Aorta (tissue), 5 donors: Measurements from ENCODE around the gene CCDC70. TPM values are rescaled to one million over a fixed set of nuclear protein-coding genes. Genes with fewer than 3 reads are reported as not detected.

Experiments
- ATAC-seq: fragments of 200-7000 bp; cut with Tn5 transposase; one replicate; pipeline ENCODE4 v1.9.1; 2022; ENCODE audit warnings: moderate library complexity; ENCODE audit not compliant: low FRiP score
- DNase-seq, 2 donors: peaks; one replicate each; pipeline ENCODE4 v3.0.0-alpha.2; 2020
- H3K27ac ChIP-seq, 2 donors: one replicate each; pipeline ENCODE4 v1.5.1; 2013; ENCODE audit warnings: low read length in 2 of 2, mild to moderate bottlenecking in 2 of 2, moderate library complexity in 2 of 2, control low read depth in 1 of 2, inconsistent platforms in 1 of 2, low read depth in 1 of 2
- H3K27me3 ChIP-seq, 2 donors: one replicate each; pipeline ENCODE4 v1.6.1; 2013; ENCODE audit warnings: control low read depth in 1 of 2, low read length in 1 of 2, mild to moderate bottlenecking in 1 of 2, moderate library complexity in 1 of 2; ENCODE audit not compliant: insufficient read depth in 2 of 2, control insufficient read depth in 1 of 2
- H3K36me3 ChIP-seq, 2 donors: one replicate each; pipeline ENCODE4 v1.6.1; 2013; ENCODE audit warnings: control low read depth in 1 of 2, low read length in 1 of 2, mild to moderate bottlenecking in 1 of 2; ENCODE audit not compliant: insufficient read depth in 2 of 2, control insufficient read depth in 1 of 2
- H3K4me1 ChIP-seq, 2 donors: one replicate each; pipeline ENCODE4 v1.6.1; 2013; ENCODE audit warnings: low read length in 2 of 2, control low read depth in 1 of 2, mild to moderate bottlenecking in 1 of 2, moderate library complexity in 1 of 2; ENCODE audit not compliant: insufficient read depth in 2 of 2, control insufficient read depth in 1 of 2
- H3K4me3 ChIP-seq, 2 donors: one replicate each; pipeline ENCODE4 v1.5.1; 2013; ENCODE audit warnings: low read length in 2 of 2, control low read depth in 1 of 2, mild to moderate bottlenecking in 1 of 2
- H3K9me3 ChIP-seq: one replicate; pipeline ENCODE4 v1.6.1; 2013; ENCODE audit warnings: mild to moderate bottlenecking, low read length; ENCODE audit not compliant: control insufficient read depth
- WGBS, 2 donors: extraction: QIAGEN DNeasy Blood & Tissue Kit; methylation state at CpG; one replicate each; pipeline ENCODE4 v1.1.7; 2013; 5-methylcytosine and 5-hydroxymethylcytosine counted together
- intact Hi-C, 2 donors: fragments of 100-400 bp; cut with DNase I; formaldehyde crosslinking; loops; one replicate each; pipeline versions ENCODE4 v1.14.2 to v1.15.0; 2022
- polyA plus RNA-seq, 2 donors: library from polyadenylated mRNA; stranded (reverse); fragments of 200-250 nt; gene quantifications; one replicate each; pipeline ENCODE4 v1.2.3, GENCODE V29; 2013
- total RNA-seq, 2 donors: library from RNA; stranded (reverse); fragmentation: NEBNext Ultra II Directional; extraction: Animal tissue kit (Norgen Biotek cat#: 25700); gene quantifications; one replicate each; pipeline ENCODE4 v1.2.1, GENCODE V29; 2021
- donor health status: healthy with polysubstance abuse.
- donor health status: Bipolar disorder and iron deficiency.
- donor health status: DM: no; HTN: no; CAD: no.
- donor health status: DM: no; HTN: no; CAD: no.
- donor health status: DM: yes; HTN: yes; CAD: no.

Gene CCDC70
- total and polyA plus RNA-seq, 4 donors: not detected

DNA sequence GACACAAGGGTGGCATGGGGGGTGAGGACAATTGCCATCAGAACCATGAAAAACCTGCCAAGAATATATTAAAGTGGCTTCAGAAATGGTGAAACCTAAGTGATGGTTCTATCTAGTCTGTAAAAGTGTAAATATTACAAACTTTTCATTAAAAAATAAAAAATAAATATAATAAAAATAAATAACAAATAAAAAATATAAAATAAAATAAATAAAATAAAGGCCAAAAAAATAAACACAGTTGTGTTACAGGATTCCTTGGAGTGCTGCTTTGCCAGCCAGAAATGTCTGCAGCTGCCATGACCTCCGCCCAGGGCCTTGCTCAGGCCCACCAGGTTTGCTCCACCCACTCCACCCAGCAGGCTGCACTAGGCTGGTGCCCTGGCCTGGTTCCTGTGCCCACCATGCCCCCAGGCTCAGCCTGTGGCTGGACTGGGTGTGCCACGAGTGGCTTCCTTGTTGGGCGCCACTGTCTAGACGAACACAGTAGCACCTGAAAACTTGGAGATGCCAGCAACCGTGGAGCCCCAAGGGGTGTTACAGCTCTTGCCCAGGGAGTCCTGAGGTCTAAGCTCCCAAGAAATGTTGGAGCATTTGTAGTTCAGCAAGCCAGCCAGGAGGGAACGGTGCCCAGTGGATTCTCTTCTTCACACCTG lies 20.9 kb downstream of the CCDC70 start:
- intact Hi-C loops: no loop called here
- no peaks in the 10 kb centered on the region for H3K27me3 ChIP-seq
- H3K4me3 ChIP-seq: no peak overlapping the region
- no peaks in the 10 kb centered on the region for H3K36me3 ChIP-seq
- no peaks in the 10 kb centered on the region for H3K4me1 ChIP-seq
- no peak for DNase-seq
- H3K27ac ChIP-seq: no peak overlapping the region
- WGBS, 2 donors: 96 to 99% methylated on average over 6 of the region's 6 CpGs
- no peaks in the 10 kb centered on the region for H3K9me3 ChIP-seq
- ATAC-seq: no peak

- Histone ChIP-seq H3K9me3 (no peaks in the 10 kb centered on the region), H3K4me3 (no peak overlapping the region), H3K4me1 (no peaks in the 10 kb centered on the region), H3K27ac (no peak overlapping the region), H3K27me3 (no peaks in the 10 kb centered on the region), H3K36me3 (no peaks in the 10 kb centered on the region)
- DNase-seq (no peak), ATAC-seq (no peak)
- intact Hi-C loops: no loop called here
- 71 to 74% methylated on average over 5 of the region's 5 CpGs for WGBS, 2 donors
Observed at GRCh38 chr13:51883226-51883600, 21.4 kb downstream of the CCDC70 start.

- no peak overlapping the region for H3K27ac ChIP-seq
- no peaks in the 10 kb centered on the region for H3K4me1 ChIP-seq
- no peak for ATAC-seq
- no peaks in the 10 kb centered on the region for H3K27me3 ChIP-seq
- no peak for DNase-seq
- no peaks in the 10 kb centered on the region for H3K36me3 ChIP-seq
- 86 to 91% methylated on average over 2 of the region's 2 CpGs for WGBS, 2 donors
- intact Hi-C loops: no loop called here
- H3K4me3 ChIP-seq: no peak overlapping the region
- H3K9me3 ChIP-seq: no peaks in the 10 kb centered on the region
Observed at GRCh38 chr13:51885651-51886050, 23.9 kb downstream of the CCDC70 start.

- Histone ChIP-seq H3K9me3 (no peaks in the 10 kb centered on the region), H3K36me3 (no peaks in the 10 kb centered on the region), H3K4me3 (no peak overlapping the region), H3K27me3 (no peaks in the 10 kb centered on the region), H3K4me1 (no peaks in the 10 kb centered on the region), H3K27ac (no peak overlapping the region)
- intact Hi-C loops: no loop called here
- DNase-seq: no peak
- WGBS, 2 donors: 67 to 73% methylated on average over 2 of the region's 2 CpGs
- no peak for ATAC-seq
Observed at GRCh38 chr13:51887468-51887867, 25.7 kb downstream of the CCDC70 start.

DNA sequence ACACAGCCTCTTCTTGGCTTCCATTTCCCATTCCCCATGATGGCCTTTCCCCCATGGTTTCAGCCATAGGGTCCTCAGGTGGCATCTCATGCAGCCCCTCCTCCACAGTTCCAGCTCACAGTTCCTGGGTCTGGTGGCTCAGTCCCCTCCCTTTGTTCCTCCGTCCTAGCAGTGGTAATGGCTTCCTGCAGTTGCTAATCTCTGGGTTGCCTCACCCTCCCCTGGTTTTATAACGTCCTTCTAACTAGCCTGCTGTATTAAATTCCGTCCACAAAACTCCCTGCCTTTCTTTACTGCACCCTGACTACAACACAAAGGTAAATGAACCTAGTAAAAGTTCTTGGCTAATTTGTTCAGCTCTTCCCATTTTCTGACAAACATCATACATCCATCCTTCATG lies 30.9 kb downstream of the CCDC70 start:
- 85 to 88% methylated on average over 3 of the region's 3 CpGs for WGBS, 2 donors
- no peak overlapping the region for H3K4me3 ChIP-seq
- intact Hi-C loops: no loop called here
- no peaks in the 10 kb centered on the region for H3K4me1 ChIP-seq
- H3K9me3 ChIP-seq: no peaks in the 10 kb centered on the region
- peaks cover 0 to 2% of the 10 kb centered on the region in 2 donors for H3K36me3 ChIP-seq
- no peaks in the 10 kb centered on the region for H3K27me3 ChIP-seq
- H3K27ac ChIP-seq: no peak overlapping the region
- ATAC-seq: no peak
- DNase-seq: no peak

DNA sequence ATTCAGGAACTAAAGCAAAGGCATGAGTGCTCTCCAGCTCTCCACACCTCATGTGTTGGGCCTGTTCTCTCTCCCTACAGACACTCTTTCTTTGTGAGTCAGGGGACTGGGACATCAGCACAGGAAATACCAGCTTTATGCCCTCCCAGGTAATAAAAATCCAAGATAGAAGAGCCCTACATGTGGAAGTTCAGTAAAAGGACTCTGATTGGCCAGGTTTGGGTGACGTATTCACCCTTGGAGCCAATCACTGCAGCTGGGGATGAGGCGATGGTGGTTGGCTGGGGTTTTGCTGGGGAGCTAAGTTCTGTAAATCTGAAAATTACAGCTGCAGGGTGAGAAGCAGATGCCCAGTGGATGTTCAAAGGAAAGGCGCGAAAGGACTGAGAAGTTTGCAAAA lies 32.5 kb downstream of the CCDC70 start:
- Histone ChIP-seq H3K4me3 (no peak overlapping the region), H3K9me3 (no peaks in the 10 kb centered on the region), H3K27me3 (no peaks in the 10 kb centered on the region), H3K4me1 (no peaks in the 10 kb centered on the region), H3K27ac (no peak overlapping the region), H3K36me3 (peaks cover 0 to 2% of the 10 kb centered on the region in 2 donors)
- ATAC-seq: no peak
- 92 to 95% methylated on average over 4 of the region's 4 CpGs for WGBS, 2 donors
- intact Hi-C loops: no loop called here
- DNase-seq: no peak

DNA sequence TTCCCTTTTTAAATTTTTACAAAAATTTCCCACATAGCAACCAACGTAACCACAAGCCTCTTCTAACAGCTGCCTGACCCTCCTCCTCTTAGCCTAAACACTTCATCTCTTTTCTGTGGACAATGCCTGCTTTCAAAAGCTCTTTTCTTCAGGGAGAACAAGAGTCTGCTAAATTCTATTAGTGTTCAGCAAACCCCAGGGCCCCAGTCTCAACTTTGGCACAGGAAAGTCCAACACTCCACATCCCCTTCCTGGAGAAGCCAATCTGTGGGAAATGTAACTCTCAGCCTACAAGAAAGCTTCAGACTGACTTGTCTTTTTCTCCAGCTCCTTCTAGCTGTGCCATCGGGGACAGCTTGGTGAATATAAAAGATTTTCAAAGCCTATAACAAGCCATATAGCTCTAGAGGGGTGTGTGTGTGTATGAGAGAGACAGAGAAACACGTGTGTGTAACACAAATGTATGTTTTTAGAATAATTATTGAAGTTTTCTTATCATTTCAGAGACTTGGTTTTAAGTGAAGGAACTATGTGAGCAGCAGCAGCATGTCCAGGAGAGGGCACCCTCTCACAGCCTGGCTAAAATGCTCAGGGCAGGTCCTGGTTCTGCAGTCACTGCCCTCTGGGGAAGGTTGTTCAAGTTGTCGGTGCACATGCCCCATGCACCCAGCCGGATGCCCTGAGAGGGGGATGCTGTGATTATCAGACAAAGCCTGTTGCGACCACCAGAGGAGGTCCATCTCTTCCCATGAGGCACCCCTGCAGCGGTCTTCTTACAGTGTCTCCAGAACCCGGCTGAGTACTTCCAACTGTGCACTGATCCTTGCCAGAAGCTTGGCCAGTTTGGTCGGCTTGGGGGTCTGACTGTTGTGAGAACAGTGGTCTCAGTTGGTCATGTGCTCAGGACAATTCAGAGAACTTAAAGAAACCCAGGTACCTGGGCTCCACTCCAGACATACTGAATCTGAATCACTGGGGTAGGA lies 34.4 kb downstream of the CCDC70 start:
- intact Hi-C loops: loop anchor here in 1 of 2 donors (2.0 kb wide), 1 partner anchor 233 kb away; the partner anchor contains the start of gene NEK5
- DNase-seq (peak in 1 of 2 donors; percentile 59), ATAC-seq (no peak)
- H3K9me3 ChIP-seq: no peaks in the 10 kb centered on the region
- no peak overlapping the region for H3K27ac ChIP-seq
- no peaks in the 10 kb centered on the region for H3K27me3 ChIP-seq
- 34 to 36% methylated on average over 9 of the region's 9 CpGs for WGBS, 2 donors
- H3K4me3 ChIP-seq: no peak overlapping the region
- H3K4me1 ChIP-seq: no peaks in the 10 kb centered on the region
- H3K36me3 ChIP-seq: peaks cover 0 to 2% of the 10 kb centered on the region in 2 donors

GRCh38 chr13:51900471-51900870 lies 38.7 kb downstream of the CCDC70 start:
- Histone ChIP-seq H3K27ac (no peak overlapping the region), H3K4me3 (no peak overlapping the region), H3K36me3 (no peaks in the 10 kb centered on the region), H3K4me1 (no peaks in the 10 kb centered on the region), H3K27me3 (no peaks in the 10 kb centered on the region), H3K9me3 (no peaks in the 10 kb centered on the region)
- WGBS, 2 donors: 61 to 71% methylated on average over 1 of the region's 1 CpG
- intact Hi-C loops: no loop called here
- no peak for DNase-seq
- ATAC-seq: no peak

- Histone ChIP-seq H3K27me3 (no peaks in the 10 kb centered on the region), H3K4me3 (no peak overlapping the region), H3K36me3 (no peaks in the 10 kb centered on the region), H3K4me1 (no peaks in the 10 kb centered on the region), H3K27ac (no peak overlapping the region), H3K9me3 (no peaks in the 10 kb centered on the region)
- 82% methylated on average over 4 of the region's 4 CpGs for WGBS, 2 donors
- no peak for DNase-seq
- intact Hi-C loops: no loop called here
- no peak for ATAC-seq
Observed at GRCh38 chr13:51902776-51903175, 41.0 kb downstream of the CCDC70 start.
